Neural cell (in vitro differentiated cells): ENCODE data around the gene SRCIN1. TPM values are rescaled to one million over a fixed set of nuclear protein-coding genes. Genes with fewer than 3 reads are reported as not detected.

ENCODE experiments used
- H2AFZ ChIP-seq: fragments of 200-600, 300-800 bp; sonication (generic), shearing (Covaris generic); 2 replicates; pipeline ENCODE4 v1.6.0; 2014; ENCODE audit warnings: low read depth, mild to moderate bottlenecking, antibody characterized with exemption, low read length, moderate library complexity
- H3F3A ChIP-seq: fragments of 200-600 bp; shearing (Covaris generic); 2 replicates; pipeline ENCODE4 v1.6.1; 2016; ENCODE audit warnings: mild to moderate bottlenecking, moderate library complexity, mixed read lengths, antibody characterized with exemption, low read length; ENCODE audit not compliant: insufficient read depth, poor library complexity, severe bottlenecking
- H3K27ac ChIP-seq: fragments of 200-600, 300-800 bp; sonication (generic), shearing (Covaris generic); 2 replicates; pipeline ENCODE4 v1.5.1; 2014; ENCODE audit warnings: mild to moderate bottlenecking, low read length, moderate library complexity
- H3K27me3 ChIP-seq: fragments of 300-800, 200-600 bp; sonication (generic), shearing (Covaris generic); 2 replicates; pipeline ENCODE4 v1.6.0; 2014; ENCODE audit warnings: mild to moderate bottlenecking, low read depth, low read length, moderate library complexity; ENCODE audit not compliant: insufficient read depth
- H3K36me3 ChIP-seq: fragments of 300-800, 200-600 bp; sonication (generic), shearing (Covaris generic); 2 replicates; pipeline ENCODE4 v1.5.1; 2014; ENCODE audit warnings: mild to moderate bottlenecking, antibody characterized with exemption, low read length, moderate library complexity; ENCODE audit not compliant: insufficient read depth
- H3K4me2 ChIP-seq: fragments of 300-800, 200-600 bp; sonication (generic), shearing (Covaris generic); 2 replicates; pipeline ENCODE4 v1.6.0; 2014; ENCODE audit warnings: mild to moderate bottlenecking, low read length
- H3K4me3 ChIP-seq: fragments of 300-800, 200-600 bp; sonication (generic), shearing (Covaris generic); 2 replicates; pipeline ENCODE4 v1.5.1; 2014; ENCODE audit warnings: mild to moderate bottlenecking, low read length, moderate library complexity
- H3K79me2 ChIP-seq: fragments of 200-600 bp; shearing (Covaris generic); replicated peaks from 2 replicates; pipeline ENCODE4 v1.6.0; 2014; ENCODE audit warnings: mild to moderate bottlenecking, low read length, moderate library complexity; ENCODE audit not compliant: insufficient read depth
- H3K9ac ChIP-seq: fragments of 300-800, 200-600 bp; sonication (generic), shearing (Covaris generic); 2 replicates; pipeline ENCODE4 v1.6.1; 2016; ENCODE audit warnings: mild to moderate bottlenecking, low read length, mixed read lengths
- H3K9me2 ChIP-seq: fragments of 200-600 bp; shearing (Covaris generic); 2 replicates; pipeline ENCODE4 v1.6.1; 2016; ENCODE audit warnings: mild to moderate bottlenecking, low read length, mixed read lengths; ENCODE audit not compliant: insufficient read depth
- H3K9me3 ChIP-seq: fragments of 200-600, 300-800 bp; sonication (generic), shearing (Covaris generic); 2 replicates; pipeline ENCODE4 v1.6.1; 2016; ENCODE audit warnings: mild to moderate bottlenecking, mixed run types, low read length, moderate library complexity, mixed read lengths
- H4K20me1 ChIP-seq: fragments of 200-600 bp; shearing (Covaris generic); 2 replicates; pipeline ENCODE4 v1.6.1; 2016; ENCODE audit warnings: mild to moderate bottlenecking, mixed run types; ENCODE audit not compliant: insufficient read depth
- CTCF ChIP-seq: fragments of 450-650 bp; IDR thresholded peaks from 2 replicates; pipeline ENCODE4 v1.5.1; 2014; ENCODE audit warnings: antibody characterized with exemption, mild to moderate bottlenecking, moderate library complexity; ENCODE audit not compliant: poor library complexity, severe bottlenecking
- EP300 ChIP-seq: fragments of 450-650 bp; conservative IDR thresholded peaks from 2 replicates; pipeline ENCODE4 v1.6.1; 2014; ENCODE audit warnings: antibody characterized with exemption, mild to moderate bottlenecking, moderate library complexity; ENCODE audit not compliant: poor library complexity, severe bottlenecking
- EZH2 ChIP-seq: fragments of 200-600, 300-800 bp; shearing (Covaris generic), sonication (generic); IDR thresholded peaks from 2 replicates; pipeline ENCODE4 v1.6.1; 2014; ENCODE audit warnings: antibody characterized with exemption, low read length, borderline replicate concordance, mild to moderate bottlenecking; ENCODE audit not compliant: insufficient read depth, poor library complexity, severe bottlenecking
- MXI1 ChIP-seq: fragments of 450-650 bp; conservative IDR thresholded peaks from 2 replicates; pipeline ENCODE4 v1.6.1; 2014; ENCODE audit warnings: antibody characterized with exemption, mild to moderate bottlenecking; ENCODE audit not compliant: poor library complexity, severe bottlenecking
- POLR2AphosphoS5 ChIP-seq: IDR thresholded peaks from 2 replicates; pipeline ENCODE4 v1.6.1; 2012
- RAD21 ChIP-seq: fragments of 450-650 bp; conservative IDR thresholded peaks from 2 replicates; pipeline ENCODE4 v1.6.1; 2014; ENCODE audit warnings: antibody characterized with exemption, mild to moderate bottlenecking, moderate library complexity
- REST ChIP-seq: IDR thresholded peaks from 2 replicates; pipeline ENCODE4 v1.6.1; 2012; ENCODE audit warnings: borderline replicate concordance
- SMC3 ChIP-seq: fragments of 450-650 bp; conservative IDR thresholded peaks from 2 replicates; pipeline ENCODE4 v1.6.1; 2014; ENCODE audit warnings: antibody characterized with exemption, mild to moderate bottlenecking, moderate library complexity; ENCODE audit not compliant: poor library complexity
- TAF1 ChIP-seq: IDR thresholded peaks from 2 replicates; pipeline ENCODE4 v1.6.1; 2012; ENCODE audit warnings: low read depth
- polyA plus RNA-seq: library from polyadenylated mRNA; depleted of rRNA; stranded (reverse); fragments of >200 nt; gene quantifications from 2 replicates; pipeline ENCODE4 v1.2.3, GENCODE V29; 2014

The SRCIN1 gene
- polyA plus RNA-seq, 1 donor from 2014 or later: 18.0 TPM

GRCh38 chr17:38547444-38547843 lies 58.3 kb downstream of the SRCIN1 start:
- Histone ChIP-seq H3K4me2 (no peak overlapping the region), H3K9me2 (no peaks in the 10 kb centered on the region), H3F3A (no peaks in the 10 kb centered on the region), H3K36me3 (no peaks in the 10 kb centered on the region), H3K9ac (no peak overlapping the region), H3K9me3 (no peaks in the 10 kb centered on the region), H3K27ac (no peak overlapping the region), H3K4me3 (no peak overlapping the region), H4K20me1 (no peaks in the 10 kb centered on the region), H3K27me3 (no peaks in the 10 kb centered on the region), H2AFZ (no peak overlapping the region), H3K79me2 (no peaks in the 10 kb centered on the region)
- TF ChIP-seq TAF1 (no peak), EZH2 (no peak), REST (no peak), MXI1 (no peak), SMC3 (no peak), RAD21 (no peak), CTCF (no peak), POLR2AphosphoS5 (no peak), EP300 (no peak)

- no peak overlapping the region for H3K27ac ChIP-seq
- H3K9me3 ChIP-seq: no peaks in the 10 kb centered on the region
- H3K4me3 ChIP-seq: no peak overlapping the region
- H3K27me3 ChIP-seq: no peaks in the 10 kb centered on the region
- H3F3A ChIP-seq: no peaks in the 10 kb centered on the region
- H3K79me2 ChIP-seq: no peaks in the 10 kb centered on the region
- no peak overlapping the region for H2AFZ ChIP-seq
- H3K9me2 ChIP-seq: no peaks in the 10 kb centered on the region
- no peak overlapping the region for H3K4me2 ChIP-seq
- no peaks in the 10 kb centered on the region for H3K36me3 ChIP-seq
- no peak for TF ChIP-seq CTCF
- TF ChIP-seq REST: no peak
- H3K9ac ChIP-seq: no peak overlapping the region
- H4K20me1 ChIP-seq: no peaks in the 10 kb centered on the region
Measured at GRCh38 chr17:38546396-38546795, 59.4 kb downstream of the SRCIN1 start.
